Fibroblast of peridontal ligament (primary cell): Measurements from ENCODE around the gene FUT1.
A peak's percentile ranks its signal among the peaks of the same experiment; 100 is the strongest.

ENCODE experiments used
- DNase-seq: peaks from one replicate; pipeline ENCODE4 v3.0.0-alpha.2; 2010; ENCODE audit errors: extremely low read depth

Gene FUT1

GRCh38 chr19:48741129-48741999 is 11.1 kb downstream of the FUT1 start:
- DNase-seq = no peak

GRCh38 chr19:48740164-48740972 is 12.1 kb downstream of the FUT1 start, which contains the start of gene RASIP1:
TSS of gene RASIP1 (minus strand) at chr19:48740610. CDS start at chr19:48740282, 328 bp downstream.
- DNase-seq = no peak

- DNase-seq = no peak
Observed at GRCh38 chr19:48739404-48740163, 12.9 kb downstream of the FUT1 start.

- DNase-seq = peak; percentile 18
Observed at GRCh38 chr19:48738557-48739403, 13.7 kb downstream of the FUT1 start.

GRCh38 chr19:48737360-48737998 is 15.0 kb downstream of the FUT1 start:
- no peak for DNase-seq

- no peak for DNase-seq
Observed at GRCh38 chr19:48735031-48735615, 17.3 kb downstream of the FUT1 start.

- DNase-seq = no peak
Observed at GRCh38 chr19:48734625-48735024, 17.8 kb downstream of the FUT1 start.

GRCh38 chr19:48731452-48731851 is 21.0 kb downstream of the FUT1 start:
- no peak for DNase-seq

GRCh38 chr19:48728911-48729664 is 23.4 kb downstream of the FUT1 start:
- no peak for DNase-seq

GRCh38 chr19:48726556-48726955 is 25.9 kb downstream of the FUT1 start:
- no peak for DNase-seq

GRCh38 chr19:48724796-48725753 is 27.4 kb downstream of the FUT1 start:
- DNase-seq = peak; percentile 89

- DNase-seq = no peak
Observed at GRCh38 chr19:48722196-48722708, 30.2 kb downstream of the FUT1 start.

GRCh38 chr19:48720613-48721296 is 31.7 kb downstream of the FUT1 start:
- peak; percentile 99 for DNase-seq

GRCh38 chr19:48720251-48720612 is 32.2 kb downstream of the FUT1 start:
- no peak for DNase-seq

- no peak for DNase-seq
Observed at GRCh38 chr19:48719263-48720171, 32.9 kb downstream of the FUT1 start, which contains the start of gene MAMSTR. TSS of gene MAMSTR (minus strand) at chr19:48719725. CDS start at chr19:48719031, 694 bp downstream.

- DNase-seq = no peak
Observed at GRCh38 chr19:48718711-48719231, 33.7 kb downstream of the FUT1 start.
